IPS-15b (cell line): Measurements from ENCODE around the gene PDE8B.

ENCODE experiments used
- H3K27me3 ChIP-seq: one replicate; pipeline ENCODE4 v1.6.1; 2013; ENCODE audit warnings: low read length; ENCODE audit not compliant: control insufficient read depth, insufficient read depth
- H3K36me3 ChIP-seq: one replicate; pipeline ENCODE4 v1.6.1; 2013; ENCODE audit warnings: low read length; ENCODE audit not compliant: control insufficient read depth, insufficient read depth
- H3K4me1 ChIP-seq: one replicate; pipeline ENCODE4 v1.6.1; 2013; ENCODE audit warnings: mild to moderate bottlenecking, low read length; ENCODE audit not compliant: control insufficient read depth, insufficient read depth
- H3K4me3 ChIP-seq: one replicate; pipeline ENCODE4 v1.5.1; 2013; ENCODE audit warnings: low read depth, low read length
- H3K9ac ChIP-seq: one replicate; pipeline ENCODE4 v1.6.1; 2013; ENCODE audit warnings: low read depth, mild to moderate bottlenecking, low read length
- H3K9me3 ChIP-seq: one replicate; pipeline ENCODE4 v1.6.1; 2013; ENCODE audit warnings: mild to moderate bottlenecking, low read length; ENCODE audit not compliant: control insufficient read depth, insufficient read depth

Gene PDE8B

DNA sequence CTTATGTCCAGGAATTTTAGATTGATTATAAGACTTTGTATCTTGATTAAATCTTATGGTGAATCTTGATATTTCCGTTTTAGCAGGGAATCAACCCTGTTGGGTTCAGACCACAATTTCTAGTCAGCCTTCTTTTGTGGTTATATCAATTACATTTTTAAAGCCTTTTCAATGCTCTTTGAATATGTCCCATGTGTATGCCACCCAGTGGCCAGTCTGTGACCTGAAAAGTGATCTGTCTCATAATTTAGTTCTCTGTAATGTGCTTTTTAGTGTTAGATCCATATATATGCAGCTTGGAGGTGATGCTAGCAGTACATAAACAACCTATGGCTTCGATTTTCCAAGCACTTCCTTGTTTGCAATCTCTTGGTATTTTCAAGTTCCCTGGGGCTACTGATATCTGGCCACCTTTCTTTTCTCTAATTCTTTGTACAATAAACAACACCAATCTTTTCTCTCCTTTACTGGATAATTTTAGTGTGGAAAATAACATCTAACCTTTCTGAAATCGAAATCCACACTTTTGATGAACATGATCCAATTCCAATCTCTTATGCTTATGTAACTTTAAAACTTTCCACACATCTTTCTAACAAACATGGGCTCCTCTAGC, 28.8 kb downstream of the PDE8B start:
- no peak overlapping the region for H3K4me3 ChIP-seq
- no peaks in the 10 kb centered on the region for H3K9me3 ChIP-seq
- no peaks in the 10 kb centered on the region for H3K4me1 ChIP-seq
- H3K9ac ChIP-seq: no peak overlapping the region
- no peaks in the 10 kb centered on the region for H3K36me3 ChIP-seq
- H3K27me3 ChIP-seq: no peaks in the 10 kb centered on the region

GRCh38 chr5:77241444-77241843, 31.0 kb downstream of the PDE8B start:
- H3K4me1 ChIP-seq: no peaks in the 10 kb centered on the region
- no peaks in the 10 kb centered on the region for H3K36me3 ChIP-seq
- H3K9me3 ChIP-seq: no peaks in the 10 kb centered on the region
- H3K4me3 ChIP-seq: no peak overlapping the region
- no peak overlapping the region for H3K9ac ChIP-seq
- no peaks in the 10 kb centered on the region for H3K27me3 ChIP-seq

GRCh38 chr5:77249475-77249874, 39.0 kb downstream of the PDE8B start:
- Histone ChIP-seq H3K4me1 (no peaks in the 10 kb centered on the region), H3K9ac (no peak overlapping the region), H3K9me3 (no peaks in the 10 kb centered on the region), H3K27me3 (no peaks in the 10 kb centered on the region), H3K36me3 (no peaks in the 10 kb centered on the region), H3K4me3 (no peak overlapping the region)

GRCh38 chr5:77250021-77250420, 39.5 kb downstream of the PDE8B start:
- Histone ChIP-seq H3K27me3 (no peaks in the 10 kb centered on the region), H3K36me3 (no peaks in the 10 kb centered on the region), H3K9ac (no peak overlapping the region), H3K4me1 (no peaks in the 10 kb centered on the region), H3K9me3 (no peaks in the 10 kb centered on the region), H3K4me3 (no peak overlapping the region)

- no peaks in the 10 kb centered on the region for H3K27me3 ChIP-seq
- H3K9me3 ChIP-seq: no peaks in the 10 kb centered on the region
- H3K36me3 ChIP-seq: no peaks in the 10 kb centered on the region
- no peak overlapping the region for H3K9ac ChIP-seq
- no peaks in the 10 kb centered on the region for H3K4me1 ChIP-seq
- no peak overlapping the region for H3K4me3 ChIP-seq
Measured at GRCh38 chr5:77251921-77252320, 41.4 kb downstream of the PDE8B start.

GRCh38 chr5:77255617-77256016, 45.1 kb downstream of the PDE8B start:
- Histone ChIP-seq H3K9ac (no peak overlapping the region), H3K27me3 (no peaks in the 10 kb centered on the region), H3K9me3 (no peaks in the 10 kb centered on the region), H3K36me3 (no peaks in the 10 kb centered on the region), H3K4me3 (no peak overlapping the region), H3K4me1 (no peaks in the 10 kb centered on the region)

DNA sequence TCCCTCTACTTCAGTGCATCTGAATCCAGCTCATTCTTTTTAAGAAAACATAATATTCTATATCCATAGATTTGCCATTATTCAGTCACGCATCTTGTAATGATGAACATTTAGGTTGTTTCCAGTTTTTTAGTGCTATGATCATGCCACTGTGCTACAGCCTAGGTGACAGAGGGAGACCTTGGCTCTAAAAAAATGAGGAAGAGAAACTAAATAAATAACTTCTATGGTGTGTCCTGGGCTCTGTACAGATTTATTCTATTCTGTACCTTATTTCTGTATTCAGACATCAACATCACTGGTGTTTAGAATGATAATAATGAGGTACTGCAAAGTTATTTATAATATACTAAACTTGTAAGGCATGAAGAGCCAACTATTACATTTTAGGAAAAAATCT, 45.9 kb downstream of the PDE8B start:
- Histone ChIP-seq H3K27me3 (no peaks in the 10 kb centered on the region), H3K36me3 (no peaks in the 10 kb centered on the region), H3K4me1 (no peaks in the 10 kb centered on the region), H3K4me3 (no peak overlapping the region), H3K9me3 (no peaks in the 10 kb centered on the region), H3K9ac (no peak overlapping the region)

GRCh38 chr5:77258652-77259051, 48.2 kb downstream of the PDE8B start:
- Histone ChIP-seq H3K9ac (no peak overlapping the region), H3K27me3 (no peaks in the 10 kb centered on the region), H3K9me3 (no peaks in the 10 kb centered on the region), H3K4me3 (no peak overlapping the region), H3K4me1 (no peaks in the 10 kb centered on the region), H3K36me3 (no peaks in the 10 kb centered on the region)

GRCh38 chr5:77259476-77259875, 49.0 kb downstream of the PDE8B start:
- H3K4me3 ChIP-seq: no peak overlapping the region
- H3K9me3 ChIP-seq: no peaks in the 10 kb centered on the region
- H3K9ac ChIP-seq: no peak overlapping the region

GRCh38 chr5:77262697-77263096, 52.2 kb downstream of the PDE8B start:
- no peaks in the 10 kb centered on the region for H3K9me3 ChIP-seq
- no peak overlapping the region for H3K9ac ChIP-seq
- H3K4me1 ChIP-seq: no peaks in the 10 kb centered on the region
- no peaks in the 10 kb centered on the region for H3K36me3 ChIP-seq
- H3K27me3 ChIP-seq: no peaks in the 10 kb centered on the region
- H3K4me3 ChIP-seq: no peak overlapping the region

More at GRCh38 chr5:77259476-77259875, 49.0 kb downstream of the PDE8B start:
- Histone ChIP-seq H3K27me3 (no peaks in the 10 kb centered on the region), H3K4me1 (no peaks in the 10 kb centered on the region), H3K36me3 (no peaks in the 10 kb centered on the region)

DNA sequence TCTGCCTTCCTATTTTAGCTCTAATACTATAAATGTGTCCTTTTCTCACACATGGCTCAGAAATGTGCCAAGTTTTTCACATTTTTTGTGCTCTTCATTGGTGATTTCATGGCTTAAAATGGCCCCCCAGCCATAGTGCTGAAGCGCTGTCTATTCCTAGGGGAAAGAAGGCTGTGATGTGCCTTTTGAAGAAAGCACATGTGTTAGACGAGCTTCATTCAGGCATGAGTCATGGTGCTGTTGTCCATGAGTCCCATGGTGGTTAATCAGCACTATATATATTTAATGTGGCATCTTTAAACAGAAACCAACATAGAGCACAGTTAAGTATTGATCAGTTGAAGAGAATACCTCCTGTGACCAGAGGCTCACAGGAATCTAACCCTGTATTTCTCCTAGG, 55.8 kb downstream of the PDE8B start:
- H3K9ac ChIP-seq: no peak overlapping the region
- no peak overlapping the region for H3K4me3 ChIP-seq
- H3K4me1 ChIP-seq: no peaks in the 10 kb centered on the region
- no peaks in the 10 kb centered on the region for H3K27me3 ChIP-seq
- no peaks in the 10 kb centered on the region for H3K9me3 ChIP-seq
- H3K36me3 ChIP-seq: no peaks in the 10 kb centered on the region

GRCh38 chr5:77267496-77267895, 57.0 kb downstream of the PDE8B start:
- no peak overlapping the region for H3K4me3 ChIP-seq
- H3K27me3 ChIP-seq: no peaks in the 10 kb centered on the region
- no peaks in the 10 kb centered on the region for H3K4me1 ChIP-seq
- H3K9me3 ChIP-seq: no peaks in the 10 kb centered on the region
- no peaks in the 10 kb centered on the region for H3K36me3 ChIP-seq
- no peak overlapping the region for H3K9ac ChIP-seq
